ENCODE results near the gene TMEM132D. TPM values are rescaled to one million over a fixed set of nuclear protein-coding genes. Genes with fewer than 3 reads are reported as not detected.
"Not testable (repeated sequence)": the region's sequence is repeated elsewhere in the genome, so short reads cannot be mapped to it uniquely, and the experiment has no call there.

TMEM132D gene
- total and polyA plus RNA-seq, 2 donors from 2014 or later, result 0.13 TPM; not detected in 1

- Histone ChIP-seq H3K9ac (ENCODE audit: low read length in 3 of 3) (no peak overlapping the region), H3K4me1 (ENCODE audit: control insufficient read depth in 2 of 3, insufficient read depth in 2 of 3, low read depth in 1 of 3, low read length in 3 of 3) (no peaks in the 10 kb centered on the region), H3K9me3 (ENCODE audit: control insufficient read depth in 2 of 3, insufficient read depth in 1 of 3, low read length in 3 of 3) (peaks cover 0 to 4% (median 0%) of the 10 kb centered on the region in 3 donors), H3K27ac (ENCODE audit: low read depth in 2 of 2, low read length in 2 of 2) (no peak overlapping the region), H3K27me3 (ENCODE audit: control insufficient read depth, insufficient read depth, low read length) (no peaks in the 10 kb centered on the region), H3K4me3 (ENCODE audit: low read length in 3 of 3) (no peak overlapping the region), H3K36me3 (ENCODE audit: control insufficient read depth in 2 of 3, insufficient read depth in 3 of 3, low read length in 3 of 3) (no peaks in the 10 kb centered on the region)
- intact Hi-C loops (cut with DNase I), result no loop called here
- TF ChIP-seq CTCF (IDR thresholded peaks at IDR 0.05; ENCODE audit: borderline replicate concordance, extremely low read depth, insufficient read depth), result no peak
- DNase-seq (no peak), FAIRE-seq (no peak)
These were observed 363.6 kb downstream of the TMEM132D start for GRCh38 chr12:129540249-129540648.

GRCh38 chr12:129538724-129539335, 365.0 kb downstream of the TMEM132D start:
- H3K4me3 ChIP-seq (ENCODE audit: low read length in 3 of 3); intact Hi-C loops (cut with DNase I); H3K27ac ChIP-seq (ENCODE audit: low read depth in 2 of 2, low read length in 2 of 2); H3K9me3 ChIP-seq (ENCODE audit: control insufficient read depth in 2 of 3, insufficient read depth in 1 of 3, low read length in 3 of 3); H3K27me3 ChIP-seq (ENCODE audit: control insufficient read depth, insufficient read depth, low read length); FAIRE-seq; H3K36me3 ChIP-seq (ENCODE audit: control insufficient read depth in 2 of 3, insufficient read depth in 3 of 3, low read length in 3 of 3); H3K4me1 ChIP-seq (ENCODE audit: control insufficient read depth in 2 of 3, insufficient read depth in 2 of 3, low read depth in 1 of 3, low read length in 3 of 3); H3K9ac ChIP-seq (ENCODE audit: low read length in 3 of 3); DNase-seq: not testable (repeated sequence)

GRCh38 chr12:129538137-129538536, 365.7 kb downstream of the TMEM132D start:
- Histone ChIP-seq H3K4me1 (ENCODE audit: control insufficient read depth in 2 of 3, insufficient read depth in 2 of 3, low read depth in 1 of 3, low read length in 3 of 3) (no peaks in the 10 kb centered on the region), H3K4me3 (ENCODE audit: low read length in 3 of 3) (no peak overlapping the region), H3K9ac (ENCODE audit: low read length in 3 of 3) (no peak overlapping the region), H3K9me3 (ENCODE audit: control insufficient read depth in 2 of 3, insufficient read depth in 1 of 3, low read length in 3 of 3) (no peaks in the 10 kb centered on the region), H3K27me3 (ENCODE audit: control insufficient read depth, insufficient read depth, low read length) (no peaks in the 10 kb centered on the region), H3K36me3 (ENCODE audit: control insufficient read depth in 2 of 3, insufficient read depth in 3 of 3, low read length in 3 of 3) (no peaks in the 10 kb centered on the region), H3K27ac (ENCODE audit: low read depth in 2 of 2, low read length in 2 of 2) (no peak overlapping the region)
- DNase-seq (no peak), FAIRE-seq (no peak)
- intact Hi-C loops (cut with DNase I), result no loop called here
- TF ChIP-seq CTCF (IDR thresholded peaks at IDR 0.05; ENCODE audit: borderline replicate concordance, extremely low read depth, insufficient read depth), result no peak

GRCh38 chr12:129534966-129535750, 368.7 kb downstream of the TMEM132D start:
- Histone ChIP-seq H3K27ac (ENCODE audit: low read depth in 2 of 2, low read length in 2 of 2) (no peak overlapping the region), H3K9ac (ENCODE audit: low read length in 3 of 3) (no peak overlapping the region), H3K4me3 (ENCODE audit: low read length in 3 of 3) (no peak overlapping the region), H3K36me3 (ENCODE audit: control insufficient read depth in 2 of 3, insufficient read depth in 3 of 3, low read length in 3 of 3) (no peaks in the 10 kb centered on the region), H3K27me3 (ENCODE audit: control insufficient read depth, insufficient read depth, low read length) (no peaks in the 10 kb centered on the region), H3K9me3 (ENCODE audit: control insufficient read depth in 2 of 3, insufficient read depth in 1 of 3, low read length in 3 of 3) (no peaks in the 10 kb centered on the region), H3K4me1 (ENCODE audit: control insufficient read depth in 2 of 3, insufficient read depth in 2 of 3, low read depth in 1 of 3, low read length in 3 of 3) (no peaks in the 10 kb centered on the region)
- no peak for TF ChIP-seq CTCF (IDR thresholded peaks at IDR 0.05; ENCODE audit: borderline replicate concordance, extremely low read depth, insufficient read depth)
- FAIRE-seq (no peak), DNase-seq (peak in 1 of 5 donors; percentile 2)
- intact Hi-C loops (cut with DNase I), result no loop called here

All from kidney (tissue), 14 donors.